Progenitor cell of endocrine pancreas (in vitro differentiated cells): Measurements from ENCODE around the gene DISP3. TPM values are rescaled to one million over a fixed set of nuclear protein-coding genes. Genes with fewer than 3 reads are reported as not detected.

ENCODE experiments used
- DNase-seq: peaks from one replicate; pipeline ENCODE4 v3.0.0; 2021; ENCODE audit warnings: low spot score; ENCODE audit not compliant: unreplicated experiment
- H3K27ac Mint-ChIP-seq: 2 replicates; pipeline ENCODE4 v1.8.0; 2021; ENCODE audit warnings: mild to moderate bottlenecking, moderate library complexity, mixed read lengths
- H3K27me3 Mint-ChIP-seq: 2 replicates; pipeline ENCODE4 v1.8.0; 2021; ENCODE audit warnings: mixed read lengths
- H3K36me3 Mint-ChIP-seq: 2 replicates; pipeline ENCODE4 v1.8.0; 2022; ENCODE audit warnings: mixed read lengths; ENCODE audit not compliant: insufficient read depth
- H3K4me1 Mint-ChIP-seq: 2 replicates; pipeline ENCODE4 v1.8.0; 2021; ENCODE audit warnings: low read depth, mixed read lengths
- H3K4me3 Mint-ChIP-seq: 2 replicates; pipeline ENCODE4 v1.8.0; 2021; ENCODE audit warnings: low read depth, mild to moderate bottlenecking, moderate library complexity, mixed read lengths
- H3K9me3 Mint-ChIP-seq: 2 replicates; pipeline ENCODE4 v1.8.0; 2021; ENCODE audit warnings: low read depth, mixed read lengths
- CTCF ChIP-seq: fragments of 200-600 bp; sonication (generic); IDR thresholded peaks from one replicate; pipeline ENCODE4 v1.5.0; 2021; ENCODE audit warnings: antibody characterized with exemption, mild to moderate bottlenecking; ENCODE audit not compliant: unreplicated experiment
- total RNA-seq: library from RNA; stranded (reverse); gene quantifications from 2 replicates; pipeline ENCODE4 v1.2.1, GENCODE V29; 2021

DISP3 gene
- total RNA-seq, 1 donor from 2014 or later, result 5.4 TPM

GRCh38 chr1:11543392-11543791 is 64.4 kb downstream of the DISP3 start:
- no peak for TF ChIP-seq CTCF
- no peak overlapping the region for H3K4me3 Mint-ChIP-seq
- peaks cover 25% of the 10 kb centered on the region for H3K27me3 Mint-ChIP-seq
- no peak overlapping the region for H3K27ac Mint-ChIP-seq
- H3K9me3 Mint-ChIP-seq, result no peaks in the 10 kb centered on the region
- H3K4me1 Mint-ChIP-seq, result no peaks in the 10 kb centered on the region
- H3K36me3 Mint-ChIP-seq, result no peaks in the 10 kb centered on the region
- no peak for DNase-seq

GRCh38 chr1:11543796-11544195 is 64.8 kb downstream of the DISP3 start:
- TF ChIP-seq CTCF, result no peak
- Mint-ChIP-seq H3K27me3 (peaks cover 27% of the 10 kb centered on the region), H3K9me3 (no peaks in the 10 kb centered on the region), H3K27ac (no peak overlapping the region), H3K4me3 (no peak overlapping the region), H3K36me3 (no peaks in the 10 kb centered on the region), H3K4me1 (no peaks in the 10 kb centered on the region)
- DNase-seq, result no peak

GRCh38 chr1:11546456-11546855 is 67.5 kb downstream of the DISP3 start:
- no peak overlapping the region for H3K4me3 Mint-ChIP-seq
- no peak overlapping the region for H3K27ac Mint-ChIP-seq
- no peaks in the 10 kb centered on the region for H3K4me1 Mint-ChIP-seq
- no peak for DNase-seq
- no peaks in the 10 kb centered on the region for H3K36me3 Mint-ChIP-seq
- no peaks in the 10 kb centered on the region for H3K9me3 Mint-ChIP-seq
- no peak for TF ChIP-seq CTCF
- peaks cover 28% of the 10 kb centered on the region for H3K27me3 Mint-ChIP-seq

- H3K27ac Mint-ChIP-seq, result peak overlapping the region; percentile 47
- H3K27me3 Mint-ChIP-seq, result peaks cover 44% of the 10 kb centered on the region
- H3K36me3 Mint-ChIP-seq, result no peaks in the 10 kb centered on the region
- no peaks in the 10 kb centered on the region for H3K9me3 Mint-ChIP-seq
- TF ChIP-seq CTCF, result no peak
- peak; percentile 84 for DNase-seq
- no peaks in the 10 kb centered on the region for H3K4me1 Mint-ChIP-seq
- no peak overlapping the region for H3K4me3 Mint-ChIP-seq
Measured at GRCh38 chr1:11550664-11551283, 71.8 kb downstream of the DISP3 start.

- H3K36me3 Mint-ChIP-seq, result no peaks in the 10 kb centered on the region
- peaks cover 73% of the 10 kb centered on the region for H3K27me3 Mint-ChIP-seq
- no peaks in the 10 kb centered on the region for H3K9me3 Mint-ChIP-seq
- H3K4me3 Mint-ChIP-seq, result no peak overlapping the region
- H3K27ac Mint-ChIP-seq, result no peak overlapping the region
- peaks cover 16% of the 10 kb centered on the region for H3K4me1 Mint-ChIP-seq
- TF ChIP-seq CTCF, result no peak
- no peak for DNase-seq
Measured at GRCh38 chr1:11558276-11558675, 79.3 kb downstream of the DISP3 start.
